Tibial nerve (tissue), 4 donors: Measurements from ENCODE around the gene ALKBH4.

Experiments
- CTCF ChIP-seq, 5 experiments: fragments of 200-600 bp in 3 of 5; fragments of 450-650 bp in 2 of 5; sonication (generic) in 3 of 5; IDR thresholded peaks; one replicate each; pipeline ENCODE4 v1.5.1; 2016 to 2019; ENCODE audit warnings: antibody characterized with exemption in 5 of 5, mild to moderate bottlenecking in 3 of 5, moderate library complexity in 2 of 5
- EP300 ChIP-seq, 2 donors: sonication (generic); formaldehyde crosslinking; IDR thresholded peaks; one replicate each; pipeline ENCODE4 v1.6.1; 2017; ENCODE audit warnings: antibody characterized with exemption in 2 of 2, mild to moderate bottlenecking in 1 of 2
- POLR2A ChIP-seq, 2 donors: fragments of 450-650 bp; IDR thresholded peaks; one replicate each; pipeline ENCODE4 v1.6.1; 2017; ENCODE audit warnings: antibody characterized with exemption in 2 of 2, mild to moderate bottlenecking in 2 of 2, moderate library complexity in 2 of 2

- TF ChIP-seq CTCF (IDR thresholded peaks at IDR 0.05) = no peak
- TF ChIP-seq POLR2A (IDR thresholded peaks at IDR 0.05) = no peak
- no peak for TF ChIP-seq EP300 (IDR thresholded peaks at IDR 0.05)
Observed at GRCh38 chr7:102469351-102469971, 4.8 kb upstream of the ALKBH4 start.
